T-helper 2 cell (primary cell): ENCODE measurements around the gene ZNF491.
"Not testable (repeated sequence)": the region's sequence is repeated elsewhere in the genome, so short reads cannot be mapped to it uniquely, and the experiment has no call there.

ENCODE experiments used
- DNase-seq, 5 experiments: peaks; one replicate each; pipeline versions ENCODE4 v3.0.0 to v3.0.0-alpha.2; 2012 to 2022
- total RNA-seq, 2 donors: gene quantifications; one replicate each; lab custom pipeline; 2026; lab: John Stamatoyannopoulos, UW

Gene ZNF491
- 0.62 to 2.3 reads per million in 2 donors for total RNA-seq

DNA sequence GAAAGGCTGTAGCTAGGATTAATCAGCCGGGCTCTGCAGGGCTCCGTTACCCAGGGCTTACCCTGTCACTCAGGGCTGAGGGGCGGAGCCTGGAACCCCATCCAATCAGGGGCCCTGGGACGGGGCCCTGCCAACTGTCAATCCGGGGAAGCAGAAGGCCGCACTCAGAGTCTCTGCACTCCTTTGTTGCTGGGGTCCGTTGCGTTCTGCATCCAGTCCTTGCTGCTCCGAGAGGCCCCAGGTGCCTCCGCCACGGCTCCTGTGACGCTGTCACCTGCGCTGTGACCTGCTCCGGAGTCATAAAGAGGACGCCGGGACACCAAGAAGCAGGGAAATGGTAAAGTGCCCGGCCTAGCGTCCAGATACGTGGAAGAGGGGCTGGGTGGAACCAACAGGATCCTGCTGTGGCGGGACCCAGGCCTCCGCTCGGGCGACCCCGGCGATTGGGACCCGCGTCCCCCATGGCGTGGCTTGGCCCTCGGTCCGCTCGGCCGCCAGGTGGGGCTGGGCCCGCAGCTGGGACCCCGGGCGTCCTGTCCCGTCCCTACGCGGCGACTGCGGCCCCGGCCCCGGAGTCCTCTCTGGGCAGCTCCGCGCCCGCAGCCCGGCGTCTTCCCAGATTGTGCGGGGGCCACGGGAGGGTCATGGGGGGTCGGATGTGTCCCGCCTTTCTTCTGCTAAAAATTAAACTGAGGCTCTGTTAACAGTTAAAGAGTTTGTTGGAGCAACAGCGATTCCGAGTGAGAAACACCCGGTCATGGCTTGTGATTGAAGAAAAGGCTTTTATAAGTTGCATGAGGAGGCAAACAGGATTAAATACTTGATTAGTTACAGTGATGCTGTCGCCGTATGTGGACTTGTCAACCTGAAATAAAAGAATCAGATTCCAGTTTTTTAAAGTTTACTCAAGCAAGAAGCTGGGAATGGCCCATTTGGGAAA is at the start of gene ZNF491:
Gene ZNF491 (plus strand): TSS at position 133 of the 940 bp plus-strand sequence. CDS start 7,431 bp downstream, outside the sequence.
- peak; percentile 52 to 88 (median 74) for DNase-seq

DNA sequence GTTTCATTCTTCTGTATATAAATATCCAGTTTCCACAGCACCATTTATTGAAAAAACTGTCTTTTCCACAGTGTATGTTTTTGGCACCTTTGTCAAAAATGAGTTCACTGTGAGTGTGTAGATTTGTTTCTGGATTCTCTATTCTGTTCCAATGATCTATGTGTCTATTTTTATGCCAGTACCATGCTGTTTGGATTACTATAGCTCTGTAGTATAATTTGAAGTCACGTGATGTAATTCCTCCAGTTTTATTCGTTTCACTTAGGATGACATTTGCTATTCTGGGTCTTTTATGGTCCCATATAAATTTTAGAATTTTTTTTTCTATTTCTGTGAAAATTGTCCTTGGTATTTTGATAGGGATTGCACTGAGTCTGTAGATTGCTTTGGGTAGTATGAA is 48.6 kb upstream of the ZNF491 start:
- no peak for DNase-seq

DNA sequence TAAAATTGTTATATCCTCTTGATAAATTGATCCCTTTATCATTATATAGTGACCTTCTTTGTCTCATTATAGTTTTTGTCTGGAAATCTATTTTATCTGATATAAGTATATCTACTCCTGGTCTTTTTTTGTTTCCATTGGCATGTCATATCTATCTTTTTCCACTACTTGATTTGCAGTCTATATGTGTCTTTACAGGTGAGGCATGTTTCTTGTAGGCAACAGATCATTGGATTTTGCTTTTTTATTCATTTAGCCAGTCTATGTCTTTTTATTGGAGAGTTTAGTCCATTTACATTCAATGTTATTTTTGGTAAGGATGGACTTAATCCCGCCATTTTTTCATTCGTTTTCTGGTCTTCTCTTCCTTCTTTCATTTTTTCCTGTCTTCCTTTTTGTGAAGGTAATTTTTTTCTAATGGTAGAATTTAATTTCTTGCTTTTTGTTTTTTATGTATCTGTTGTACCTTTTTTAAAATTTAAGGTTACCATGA is 46.0 kb upstream of the ZNF491 start:
- no peak for DNase-seq

DNA sequence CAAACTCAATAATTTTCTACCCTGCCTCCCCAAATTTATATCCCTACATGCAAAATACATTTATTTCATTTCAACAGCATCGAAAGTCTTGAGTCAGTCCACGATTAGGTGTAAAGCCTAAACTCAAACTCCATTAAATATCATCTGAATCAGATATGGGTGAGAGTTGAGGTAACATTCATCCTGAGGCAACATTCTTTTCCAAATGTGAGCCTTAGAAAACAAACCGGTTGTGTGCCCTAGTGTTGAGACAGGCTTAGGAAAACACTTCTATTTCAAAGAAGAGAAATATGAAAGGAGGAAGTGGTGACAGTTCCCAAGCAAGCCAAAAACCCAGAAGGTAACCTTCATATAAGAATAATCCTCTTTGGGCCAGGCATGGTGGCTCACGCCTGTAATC is 43.7 kb upstream of the ZNF491 start:
- DNase-seq = no peak

DNA sequence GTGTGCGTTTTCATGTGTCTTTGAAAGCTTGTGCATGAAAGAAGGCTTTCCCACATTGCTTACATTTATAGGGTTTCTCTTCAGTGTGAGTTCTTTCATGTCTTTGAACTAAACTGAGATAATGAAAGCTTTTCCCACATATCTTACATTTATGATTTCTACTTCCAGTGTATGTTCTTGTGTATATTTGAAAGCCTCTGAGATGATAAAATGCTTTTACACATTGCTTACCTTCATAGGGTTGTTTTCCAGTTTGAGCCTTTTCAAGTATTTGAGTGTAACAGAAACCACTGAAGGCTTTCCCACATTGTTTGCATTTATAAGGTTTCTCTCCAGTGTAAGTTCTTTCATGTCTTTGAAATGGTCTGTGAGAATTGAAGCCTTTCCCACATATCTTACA is 41.4 kb upstream of the ZNF491 start:
- no peak for DNase-seq

DNA sequence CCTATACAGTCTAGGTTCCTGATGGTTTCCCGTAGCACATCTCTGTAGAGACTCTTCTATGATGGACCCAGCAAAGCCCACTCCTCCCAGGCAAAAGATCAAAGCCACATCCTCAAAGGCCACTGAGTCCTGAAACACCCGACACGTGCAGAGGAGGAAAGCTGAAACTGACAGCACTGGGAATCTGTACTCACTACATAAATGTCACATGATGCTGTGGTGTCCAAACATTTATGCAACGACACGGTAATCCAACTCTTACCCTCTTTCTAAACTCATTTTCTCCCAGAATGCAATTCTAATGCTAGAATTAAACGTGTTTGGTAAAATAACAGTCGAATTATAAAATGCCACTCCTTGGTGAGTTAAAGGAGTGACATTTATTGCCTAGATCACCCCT is 38.5 kb upstream of the ZNF491 start:
- no peak for DNase-seq

DNA sequence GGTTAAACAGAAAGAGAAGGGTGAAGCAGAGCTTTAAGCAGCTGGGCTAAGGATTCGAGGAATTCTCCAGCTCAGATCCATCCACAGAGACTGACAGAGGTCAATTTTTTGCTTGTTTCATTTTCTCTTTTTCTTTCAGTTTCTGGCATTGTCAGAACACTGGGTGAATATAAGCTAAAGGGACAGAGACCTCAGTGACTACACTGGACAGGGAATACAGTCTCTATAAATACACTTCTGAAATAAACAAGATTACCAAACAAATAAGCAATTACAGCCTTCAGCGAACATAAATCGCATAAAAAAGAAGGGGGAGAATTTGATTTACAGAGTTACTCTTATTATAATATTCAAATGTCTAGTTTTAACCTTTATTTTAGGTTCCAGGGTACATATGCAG is 35.2 kb upstream of the ZNF491 start:
- no peak for DNase-seq

DNA sequence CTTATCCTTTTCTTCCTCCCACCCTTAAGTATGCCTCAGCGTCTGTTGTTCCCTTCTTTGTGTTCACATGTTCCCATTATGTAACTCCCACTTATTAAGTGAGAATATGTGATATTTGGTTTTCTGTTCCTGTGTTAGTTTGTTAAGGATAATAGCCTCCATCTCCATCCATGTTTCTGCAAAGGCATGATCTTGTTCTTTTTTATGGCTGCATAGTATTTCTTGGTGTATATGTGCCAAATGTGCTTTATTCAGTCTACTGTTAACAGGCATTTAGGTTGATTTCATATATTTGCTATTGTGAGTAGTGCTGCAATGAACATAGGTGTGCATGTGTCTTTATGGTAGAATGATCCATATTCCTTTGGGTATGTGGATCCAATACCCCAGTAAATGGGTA is 34.7 kb upstream of the ZNF491 start:
- no peak for DNase-seq

DNA sequence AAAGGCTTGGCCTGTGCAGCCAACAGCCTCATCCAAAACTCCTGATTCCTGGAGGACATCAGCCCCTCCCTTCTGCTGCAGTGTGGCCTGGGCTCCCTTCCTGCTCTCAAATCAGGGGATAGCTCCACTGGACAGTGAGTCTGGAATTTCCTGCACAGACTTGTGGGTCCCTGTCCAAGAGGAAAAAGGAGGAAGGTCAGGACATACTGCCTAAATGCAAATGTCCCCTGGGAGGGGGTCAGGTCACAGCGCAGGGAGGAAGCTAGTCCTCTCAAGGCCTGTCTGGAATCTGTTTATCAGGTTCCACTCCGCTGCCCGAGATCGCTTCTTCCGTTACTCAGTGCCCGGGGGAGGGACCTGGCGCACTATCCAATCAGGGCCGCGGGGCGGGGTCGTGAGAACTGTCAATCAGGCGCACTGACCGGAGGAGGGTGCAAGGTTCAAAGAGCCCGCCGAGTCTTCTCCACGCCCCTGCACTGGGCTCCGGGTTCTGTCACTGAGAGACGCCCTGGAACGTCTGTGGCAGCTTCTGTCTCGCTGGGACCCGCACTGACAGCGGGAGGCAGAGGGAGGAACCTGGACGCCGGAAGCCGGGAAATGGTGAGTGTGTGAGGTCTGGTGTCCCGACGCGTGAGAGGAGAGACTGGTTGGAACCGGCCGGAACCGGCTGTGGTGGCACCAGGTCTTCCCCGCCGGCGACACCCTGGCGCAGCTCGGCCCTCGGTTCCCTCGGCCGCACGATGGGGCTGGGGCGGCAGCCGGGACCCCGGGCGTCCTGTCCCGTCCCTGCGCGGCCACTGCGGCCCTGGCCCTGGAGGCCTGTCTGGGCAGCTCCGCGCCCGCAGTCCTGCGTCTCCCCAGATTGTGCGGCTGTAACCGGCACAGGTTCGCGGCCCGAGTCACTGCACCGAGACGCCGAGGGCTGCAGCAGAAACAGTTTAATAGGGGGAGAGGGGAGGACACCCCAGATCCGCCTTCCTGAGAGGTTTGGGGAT is 31.4 kb upstream of the ZNF491 start, which contains the start of gene ZNF441:
Gene ZNF441 (plus strand): TSS at position 404 of the 995 bp plus-strand sequence. CDS start 194 bp downstream, at position 598.
- DNase-seq = peak; percentile 59 to 94 (median 79)

DNA sequence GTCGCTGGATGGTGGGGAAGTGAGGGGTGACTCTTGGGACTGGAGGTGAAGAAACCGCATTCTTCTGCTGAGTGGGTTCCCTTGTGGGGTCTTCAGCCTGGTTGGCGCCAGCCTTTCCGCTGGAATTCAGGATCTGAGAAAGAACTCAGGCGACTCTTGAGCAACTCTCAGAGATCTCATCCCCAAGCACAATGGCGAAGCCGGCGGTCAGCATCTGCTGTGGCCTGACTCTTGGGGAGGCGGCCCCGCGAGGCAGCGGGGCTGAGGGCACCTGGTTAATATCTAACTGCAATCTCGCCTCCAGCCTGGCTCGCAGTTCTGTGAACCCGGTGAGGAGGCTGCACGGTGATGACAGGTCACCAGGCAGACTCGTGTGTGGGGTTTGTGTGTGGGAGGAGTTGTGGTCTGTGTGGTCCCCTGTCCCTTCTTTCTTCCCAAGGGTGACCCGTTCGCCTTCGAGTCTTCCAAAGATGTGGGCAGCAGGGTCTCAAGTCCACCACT is 30.6 kb upstream of the ZNF491 start:
- DNase-seq = peak in 1 of 5 experiments; percentile 37

DNA sequence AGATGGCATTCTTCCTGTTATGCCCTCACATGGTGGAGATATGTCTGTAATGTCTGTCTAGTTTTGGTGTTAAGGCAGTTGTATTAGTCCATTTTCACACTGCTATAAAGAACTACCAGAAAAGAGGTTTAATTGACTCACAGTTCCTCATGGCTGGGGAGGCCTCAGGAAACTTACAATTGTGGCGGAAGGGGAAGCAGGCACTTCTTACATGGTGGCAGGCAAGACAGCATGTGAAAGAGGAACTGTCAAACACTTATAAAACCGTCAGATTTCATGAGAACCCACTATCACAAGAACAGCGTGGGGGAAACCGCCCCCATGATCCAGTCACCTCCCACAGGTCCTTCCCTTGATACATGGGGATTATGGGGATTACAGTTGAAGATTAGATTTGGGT is 28.3 kb upstream of the ZNF491 start:
- no peak for DNase-seq

DNA sequence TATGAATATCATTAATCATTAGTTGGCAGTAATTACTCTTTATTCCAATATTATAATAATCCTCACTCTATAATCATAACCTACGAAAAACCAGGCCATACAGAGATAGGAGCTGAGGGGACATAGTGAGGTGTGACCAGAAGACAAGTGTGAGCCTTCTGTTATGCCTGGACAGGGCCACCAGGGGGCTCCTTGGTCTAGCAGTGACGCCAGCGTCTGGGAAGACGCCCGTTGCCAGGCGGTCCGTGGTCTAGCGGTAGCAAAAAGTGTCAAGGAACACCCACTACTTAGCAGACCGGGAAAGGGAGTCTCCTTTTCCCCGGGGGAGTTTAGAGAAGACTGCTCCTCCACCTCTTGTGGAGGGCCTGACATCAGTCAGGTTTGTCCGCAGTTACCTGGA is 26.8 kb upstream of the ZNF491 start:
- not testable (repeated sequence) for DNase-seq

DNA sequence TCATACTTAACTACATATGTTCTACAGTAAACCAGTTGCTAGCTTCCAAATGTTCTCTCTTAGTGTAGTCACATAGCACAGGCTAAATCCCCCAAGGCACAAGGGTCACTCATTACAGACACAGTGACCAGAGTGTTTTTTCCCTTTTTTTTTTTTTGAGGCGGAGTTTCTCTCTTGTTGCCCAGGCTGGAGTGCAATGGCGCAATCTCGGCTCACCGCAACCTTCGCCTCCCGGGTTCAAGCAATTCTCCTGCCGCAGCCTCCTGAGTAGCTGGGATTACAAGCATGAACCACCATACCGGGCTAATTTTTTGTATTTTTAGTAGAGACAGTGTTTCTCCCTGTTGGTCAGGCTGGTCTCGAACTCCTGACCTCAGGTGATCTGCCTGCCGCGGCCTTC is 21.7 kb upstream of the ZNF491 start:
- not testable (repeated sequence) for DNase-seq

DNA sequence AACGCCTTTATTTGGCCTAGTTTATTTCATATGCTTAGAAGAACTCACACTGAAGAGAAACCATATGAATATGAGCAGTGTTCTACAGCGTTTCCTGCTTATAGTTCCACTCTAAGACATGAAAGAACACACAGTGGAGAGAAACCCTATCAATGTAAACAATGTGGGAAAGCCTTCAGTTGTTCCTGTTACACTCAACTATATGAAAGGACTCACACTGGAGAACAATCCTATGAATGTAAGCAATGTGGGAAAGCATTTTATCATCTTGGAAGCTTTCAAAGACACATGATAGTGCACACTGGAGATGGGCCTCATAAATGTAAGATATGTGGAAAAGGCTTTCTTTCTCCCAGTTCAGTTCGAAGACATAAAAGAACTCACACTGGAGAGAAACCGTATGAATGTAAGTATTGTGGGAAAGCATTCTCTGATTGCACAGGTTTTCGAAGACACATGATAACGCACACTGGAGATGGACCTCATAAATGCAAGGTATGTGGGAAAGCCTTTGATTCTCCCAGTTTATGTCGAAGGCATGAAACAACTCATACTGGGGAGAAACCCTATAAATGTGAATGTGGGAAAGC is 17.8 kb upstream of the ZNF491 start:
- no peak for DNase-seq

DNA sequence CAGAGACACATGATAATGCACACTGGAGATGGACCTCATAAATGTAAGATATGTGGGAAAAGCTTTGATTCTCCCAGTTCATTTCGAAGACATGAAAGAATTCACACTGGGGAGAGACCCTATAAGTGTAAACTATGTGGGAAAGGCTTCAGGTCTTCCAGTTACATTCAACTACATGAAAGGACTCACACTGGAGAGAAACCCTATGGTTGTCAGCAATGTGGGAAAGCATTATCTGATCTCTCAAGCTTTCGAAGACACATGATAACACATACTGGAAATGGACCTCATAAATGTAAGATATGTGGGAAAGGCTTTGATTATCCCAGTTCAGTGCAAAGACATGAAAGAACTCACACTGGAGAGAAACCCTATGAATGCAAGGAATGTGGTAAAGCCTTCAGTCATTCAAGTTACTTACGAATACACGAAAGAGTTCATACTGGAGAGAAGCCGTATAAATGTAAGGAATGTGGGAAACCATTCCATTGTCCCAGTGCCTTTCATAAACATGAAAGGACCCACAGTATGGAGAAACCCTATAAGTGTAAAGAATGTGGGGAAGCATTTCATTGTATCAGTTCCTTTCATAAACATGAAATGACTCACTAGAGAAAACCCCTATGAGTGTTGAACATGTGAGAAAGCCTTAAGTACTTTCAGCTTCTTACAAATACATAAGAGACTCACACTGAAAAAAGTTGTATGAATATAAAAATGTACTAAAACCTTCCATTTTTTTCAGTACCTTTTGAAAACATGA is 16.8 kb upstream of the ZNF491 start:
- peak in 1 of 5 experiments; percentile 11 for DNase-seq

DNA sequence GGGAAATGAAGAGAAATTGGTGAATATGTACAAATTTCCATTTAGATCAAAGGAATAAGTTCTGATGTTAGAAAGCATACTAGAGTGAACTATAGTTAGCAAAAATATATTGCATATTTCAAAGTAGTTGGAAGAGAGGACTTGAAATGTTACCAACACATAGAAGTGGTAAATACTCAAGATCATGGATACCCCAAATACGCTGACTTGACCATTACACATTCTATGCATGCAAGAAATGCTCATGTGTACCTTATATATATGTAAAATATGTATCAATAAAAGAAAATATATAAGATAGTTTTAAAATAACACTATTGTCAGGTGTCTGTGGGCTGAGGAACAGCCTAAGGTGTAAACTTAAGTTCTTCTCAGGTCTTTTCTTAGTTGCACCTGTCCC is 14.6 kb upstream of the ZNF491 start:
- no peak for DNase-seq

DNA sequence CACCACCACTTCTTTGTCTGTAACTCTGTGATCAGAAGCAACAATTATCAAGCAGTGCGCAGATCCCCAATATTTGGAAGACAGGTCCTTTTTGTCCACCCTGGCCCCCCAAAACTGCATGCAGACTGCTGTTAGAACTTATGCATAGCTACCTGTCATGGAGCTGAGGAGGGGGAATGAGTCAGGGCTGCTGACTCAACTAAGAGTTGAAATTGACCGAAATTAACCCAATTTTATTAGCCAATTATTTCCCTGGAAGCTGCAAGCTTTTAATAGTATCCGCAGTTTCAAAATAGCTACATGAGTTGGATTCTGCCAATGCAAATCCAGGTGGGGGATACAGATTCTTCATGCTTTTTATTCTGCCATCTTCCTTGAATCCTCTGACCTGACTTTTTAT is 14.0 kb upstream of the ZNF491 start:
- DNase-seq = no peak

DNA sequence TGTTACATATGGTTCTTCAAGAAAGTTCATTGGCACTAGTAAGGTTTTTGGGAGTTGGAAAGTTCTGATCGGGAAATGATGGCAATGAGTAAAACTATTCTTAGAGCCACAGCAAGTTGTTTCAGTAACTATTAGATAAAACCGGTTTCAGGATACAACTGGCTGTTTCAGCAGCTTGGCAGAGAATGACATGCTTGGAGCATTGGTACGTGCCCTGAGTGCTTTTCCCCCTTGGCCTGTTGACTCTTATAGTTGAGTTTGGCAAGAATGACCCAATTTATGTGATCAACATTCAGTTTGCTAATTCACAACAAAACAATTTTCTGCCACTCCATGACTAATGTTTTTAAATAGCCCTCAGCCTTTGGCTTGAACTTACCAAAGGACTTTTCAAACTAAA is 10.8 kb upstream of the ZNF491 start:
- no peak for DNase-seq

DNA sequence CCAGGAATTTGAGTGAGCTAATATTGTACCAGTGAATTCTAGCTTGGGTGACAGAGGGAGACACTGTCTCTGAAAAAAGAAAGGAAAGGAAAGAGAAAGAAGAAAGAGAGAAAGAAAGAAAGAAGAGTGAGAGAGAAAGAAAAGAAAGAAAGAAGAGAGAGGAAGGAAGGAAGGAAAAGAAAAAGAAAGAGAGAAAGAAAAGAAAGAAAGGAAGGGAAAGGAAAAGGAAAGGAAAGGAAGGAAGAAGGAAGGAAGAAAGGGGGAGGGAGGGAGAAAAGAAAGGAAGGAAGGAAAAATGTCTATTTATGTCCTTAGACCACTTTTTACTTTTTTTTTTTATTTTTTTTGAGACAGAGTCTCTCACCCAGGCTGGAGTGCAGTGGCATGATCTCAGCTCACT is 5.4 kb upstream of the ZNF491 start:
- no peak for DNase-seq

DNA sequence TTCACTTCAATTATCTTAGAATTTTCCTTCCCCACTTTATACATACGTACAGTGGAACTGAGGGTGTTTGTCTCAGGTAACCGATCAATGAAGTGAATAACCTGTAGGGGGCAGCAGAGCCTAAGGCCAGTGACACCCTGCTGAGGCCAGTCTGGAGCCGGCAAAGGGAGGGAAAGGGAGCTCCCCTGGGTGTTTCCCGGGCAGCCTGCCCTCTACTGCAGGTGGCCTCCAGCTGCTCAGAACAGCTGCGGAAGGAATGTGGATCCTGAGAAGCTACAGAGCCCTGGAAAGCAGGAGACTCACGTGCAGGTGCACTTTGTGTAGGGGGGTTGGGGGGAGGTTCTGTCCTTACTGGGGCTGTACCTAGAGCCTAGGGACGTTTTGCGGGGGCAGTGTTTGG is 832 bp upstream of the ZNF491 start:
- peak; percentile 19 to 79 (median 61) for DNase-seq

DNA sequence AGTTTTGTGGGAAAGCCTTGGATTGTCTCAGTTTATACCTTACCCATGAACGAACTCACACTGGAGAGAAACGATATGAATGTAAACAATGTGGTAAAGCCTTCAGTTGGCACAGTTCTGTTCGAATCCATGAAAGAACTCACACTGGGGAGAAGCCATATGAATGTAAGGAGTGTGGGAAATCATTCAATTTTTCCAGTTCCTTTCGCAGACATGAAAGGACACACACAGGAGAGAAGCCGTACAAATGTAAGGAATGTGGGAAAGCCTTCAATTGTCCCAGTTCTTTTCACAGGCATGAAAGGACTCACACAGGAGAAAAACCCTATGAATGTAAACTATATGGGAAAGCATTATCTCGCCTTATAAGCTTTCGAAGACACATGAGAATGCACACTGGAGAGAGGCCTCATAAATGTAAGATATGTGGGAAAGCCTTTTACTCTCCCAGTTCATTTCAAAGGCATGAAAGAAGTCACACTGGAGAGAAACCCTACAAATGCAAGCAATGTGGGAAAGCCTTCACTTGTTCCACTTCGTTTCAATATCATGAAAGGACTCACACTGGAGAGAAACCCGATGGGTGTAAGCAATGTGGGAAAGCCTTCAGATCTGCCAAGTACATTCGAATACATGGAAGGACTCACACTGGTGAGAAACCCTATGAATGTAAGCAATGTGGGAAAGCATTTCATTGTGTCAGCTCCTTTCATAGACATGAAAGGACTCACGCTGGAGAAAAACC is 8.2 kb downstream of the ZNF491 start:
- DNase-seq = no peak
